GM12875 (cell line): ENCODE measurements around the gene DPP10.

Experiments
- H3K4me3 ChIP-seq: one replicate; pipeline ENCODE4 v1.5.1; 2011; ENCODE audit warnings: low read depth, low read length, control low read depth
- TF ChIP-seq, protein P1 (sequence below): IDR thresholded peaks from 2 replicates; pipeline ENCODE4 v1.5.1; 2011; ENCODE audit warnings: low read depth, mild to moderate bottlenecking, control low read depth, inconsistent platforms, low read length, moderate library complexity, borderline replicate concordance; ENCODE audit not compliant: insufficient read depth

DPP10 gene

DNA sequence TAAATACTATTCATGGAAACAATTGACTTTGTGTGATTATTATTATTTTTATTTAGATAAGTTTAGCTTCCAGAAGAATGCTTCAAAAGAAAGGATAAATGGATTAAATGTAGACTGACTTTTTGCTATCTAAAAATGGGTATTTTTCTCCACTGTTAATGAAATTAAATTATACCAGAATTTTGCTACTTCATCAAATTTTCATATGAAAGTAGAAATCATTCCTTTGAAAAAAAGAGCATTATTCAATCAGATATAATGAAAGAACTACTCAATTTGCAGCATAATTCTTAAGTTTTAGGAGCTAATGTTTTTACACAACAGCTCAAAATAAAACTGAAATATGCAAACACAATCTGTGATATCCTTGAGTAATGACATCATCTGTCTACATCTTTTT is 1424.6 kb downstream of the DPP10 start:
- TF ChIP-seq, protein P1, sequence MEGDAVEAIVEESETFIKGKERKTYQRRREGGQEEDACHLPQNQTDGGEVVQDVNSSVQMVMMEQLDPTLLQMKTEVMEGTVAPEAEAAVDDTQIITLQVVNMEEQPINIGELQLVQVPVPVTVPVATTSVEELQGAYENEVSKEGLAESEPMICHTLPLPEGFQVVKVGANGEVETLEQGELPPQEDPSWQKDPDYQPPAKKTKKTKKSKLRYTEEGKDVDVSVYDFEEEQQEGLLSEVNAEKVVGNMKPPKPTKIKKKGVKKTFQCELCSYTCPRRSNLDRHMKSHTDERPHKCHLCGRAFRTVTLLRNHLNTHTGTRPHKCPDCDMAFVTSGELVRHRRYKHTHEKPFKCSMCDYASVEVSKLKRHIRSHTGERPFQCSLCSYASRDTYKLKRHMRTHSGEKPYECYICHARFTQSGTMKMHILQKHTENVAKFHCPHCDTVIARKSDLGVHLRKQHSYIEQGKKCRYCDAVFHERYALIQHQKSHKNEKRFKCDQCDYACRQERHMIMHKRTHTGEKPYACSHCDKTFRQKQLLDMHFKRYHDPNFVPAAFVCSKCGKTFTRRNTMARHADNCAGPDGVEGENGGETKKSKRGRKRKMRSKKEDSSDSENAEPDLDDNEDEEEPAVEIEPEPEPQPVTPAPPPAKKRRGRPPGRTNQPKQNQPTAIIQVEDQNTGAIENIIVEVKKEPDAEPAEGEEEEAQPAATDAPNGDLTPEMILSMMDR: no peak
- H3K4me3 ChIP-seq: no peak overlapping the region

DNA sequence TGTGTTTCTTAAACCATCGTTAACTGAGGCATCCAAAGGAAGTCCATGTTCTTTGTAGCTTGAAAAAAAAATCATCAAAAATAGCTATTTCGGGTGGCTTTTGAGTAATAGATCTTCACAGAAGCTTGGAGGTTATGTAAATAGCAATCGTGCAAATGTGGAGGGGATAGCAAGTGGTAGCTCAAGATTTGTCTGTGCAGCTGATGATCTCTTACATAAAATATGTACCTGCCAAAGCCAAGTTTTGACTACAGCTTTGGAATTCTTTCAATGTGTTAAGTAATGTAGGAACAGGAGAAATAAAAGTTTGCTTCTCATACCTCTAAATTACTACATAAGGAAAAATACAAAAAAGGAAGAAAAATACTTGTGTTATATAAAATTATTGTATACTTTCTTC is 1432.0 kb downstream of the DPP10 start:
- TF ChIP-seq, protein P1: no peak
- H3K4me3 ChIP-seq: no peak overlapping the region

DNA sequence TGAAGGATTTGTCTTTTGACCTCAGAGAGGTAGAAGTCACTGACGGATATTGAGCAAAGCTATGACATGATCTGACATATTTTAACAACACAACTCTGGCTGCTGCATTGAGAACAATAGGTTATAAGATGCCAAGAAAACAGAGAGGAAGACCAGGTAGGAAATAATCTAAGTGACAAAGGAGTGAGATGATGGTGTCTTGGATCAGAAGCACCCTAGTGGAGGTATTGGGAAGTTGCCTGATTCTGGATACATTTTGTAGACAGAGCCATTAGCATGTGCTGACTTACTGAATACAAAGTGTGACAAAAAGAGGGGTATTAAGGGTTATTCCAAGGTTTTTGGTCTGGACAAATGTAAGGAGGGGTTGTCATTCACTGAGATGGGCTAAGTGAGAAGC is 1438.1 kb downstream of the DPP10 start:
- H3K4me3 ChIP-seq: no peak overlapping the region

DNA sequence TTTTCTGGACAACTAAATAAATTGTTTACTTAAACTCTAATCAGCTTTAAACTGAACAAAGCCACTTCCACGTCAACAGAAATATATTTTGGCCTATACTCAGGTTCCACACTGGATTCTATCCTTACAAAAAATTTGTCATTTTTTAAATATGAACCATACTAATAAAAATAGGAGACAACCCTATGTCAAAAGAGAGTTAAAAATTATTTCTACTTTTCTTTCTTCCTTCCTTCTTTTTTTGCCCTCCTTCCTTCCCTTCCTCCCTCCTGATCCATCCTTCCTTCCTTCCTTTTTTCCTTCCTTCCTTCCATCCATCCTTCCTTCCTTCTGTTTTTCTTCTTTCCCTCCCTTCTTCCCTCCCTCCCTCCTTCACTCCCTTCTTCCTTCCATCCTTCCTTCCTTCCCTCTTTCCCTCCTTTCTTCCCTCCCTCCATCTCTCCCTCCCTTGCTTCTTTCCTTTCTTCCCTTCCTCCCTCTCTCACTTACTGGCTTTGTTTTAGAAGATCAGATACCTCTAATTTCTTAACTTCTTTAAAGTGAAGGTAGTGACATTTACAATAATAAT is 1444.9 kb downstream of the DPP10 start:
- no peak overlapping the region for H3K4me3 ChIP-seq
- TF ChIP-seq, protein P1: no peak

More for the DNA sequence above, 1438.1 kb downstream of the DPP10 start:
- TF ChIP-seq, protein P1: no peak
